ENCODE results near the gene CCSER1.
"Not testable (repeated sequence)": the region's sequence is repeated elsewhere in the genome, so short reads cannot be mapped to it uniquely, and the experiment has no call there.

Gene CCSER1

DNA sequence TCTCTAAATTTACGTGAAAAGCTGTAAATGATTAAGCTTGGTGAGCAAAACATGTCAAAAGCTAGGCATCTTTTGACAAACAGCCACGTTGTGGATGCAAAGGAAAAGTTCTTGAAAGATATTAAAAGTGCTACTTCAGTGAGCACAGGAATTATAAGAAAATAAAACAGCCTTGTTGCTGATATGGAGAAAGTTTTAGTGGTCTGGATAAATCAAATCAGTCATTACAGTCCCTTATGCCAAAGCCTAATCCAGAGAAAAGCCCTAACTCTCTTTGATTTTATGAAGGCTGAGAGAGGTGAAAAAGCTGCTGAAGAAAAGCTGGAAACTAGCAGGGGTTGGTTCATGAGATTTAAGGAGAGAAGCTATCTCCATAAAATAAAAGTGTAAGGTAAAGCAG lies 487.2 kb downstream of the CCSER1 start:
- in situ Hi-C loops (cut with MboI; ENCODE audit: low sequenced_read_pairs): no loop called here
- no peaks in the 10 kb centered on the region for H3K4me1 ChIP-seq

DNA sequence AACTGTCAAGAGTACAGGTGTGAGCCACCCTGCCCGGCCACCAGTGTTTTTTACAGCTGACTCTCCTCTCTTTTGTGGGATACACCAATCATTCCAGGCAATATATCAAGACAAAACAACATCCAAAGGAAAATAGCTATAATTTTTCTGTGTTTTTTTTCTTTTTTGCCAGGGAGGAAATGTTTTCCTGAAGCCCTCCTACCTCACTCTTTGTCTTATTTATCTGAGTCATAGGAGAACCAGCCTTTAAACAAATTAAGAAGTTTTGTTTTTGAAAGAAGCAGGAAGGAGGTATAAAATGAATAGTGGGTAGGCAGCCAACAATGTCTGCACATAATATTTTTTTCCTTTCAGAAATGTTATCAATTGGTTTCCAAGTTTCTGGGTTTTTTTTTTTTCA lies 493.9 kb downstream of the CCSER1 start:
- Histone ChIP-seq H3K36me3 (replicated peaks) (no peaks in the 10 kb centered on the region), H3K4me3 (no peak overlapping the region), H3K27me3 (ENCODE audit: low read depth) (no peaks in the 10 kb centered on the region), H3K9me3 (no peaks in the 10 kb centered on the region), H3K4me1 (no peaks in the 10 kb centered on the region)
- in situ Hi-C loops (cut with MboI; ENCODE audit: low sequenced_read_pairs): no loop called here
- no peak for DNase-seq (ENCODE audit: low spot score in 2 of 2)

More for the DNA sequence above, 487.2 kb downstream of the CCSER1 start:
- no peak overlapping the region for H3K4me3 ChIP-seq
- no peaks in the 10 kb centered on the region for H3K36me3 ChIP-seq (replicated peaks)
- no peak for DNase-seq (ENCODE audit: low spot score in 2 of 2)
- H3K27me3 ChIP-seq (ENCODE audit: low read depth): no peaks in the 10 kb centered on the region
- H3K9me3 ChIP-seq: no peaks in the 10 kb centered on the region

DNA sequence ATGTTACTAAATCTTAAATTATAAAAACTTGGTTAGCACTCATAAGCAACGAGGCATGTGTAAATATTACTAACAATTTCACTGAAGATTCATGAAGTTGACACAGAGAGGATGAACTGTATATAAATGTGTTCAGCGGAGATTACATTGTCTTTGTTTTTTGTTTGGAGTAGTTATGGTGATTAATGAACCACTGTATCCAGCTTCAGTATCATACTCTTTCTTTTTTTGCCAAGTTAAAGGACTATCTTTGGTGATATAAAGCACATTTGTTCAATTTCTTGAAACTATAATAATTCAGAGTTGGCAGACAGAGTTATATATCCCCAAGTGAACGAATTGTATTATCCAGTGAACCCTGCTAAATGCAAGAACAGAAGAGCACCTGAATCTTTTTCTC lies 497.6 kb downstream of the CCSER1 start:
- H3K4me1 ChIP-seq: no peaks in the 10 kb centered on the region
- no peaks in the 10 kb centered on the region for H3K9me3 ChIP-seq
- H3K4me3 ChIP-seq: no peak overlapping the region
- in situ Hi-C loops (cut with MboI; ENCODE audit: low sequenced_read_pairs): no loop called here
- no peak for DNase-seq (ENCODE audit: low spot score in 2 of 2)
- H3K36me3 ChIP-seq (replicated peaks): no peaks in the 10 kb centered on the region
- no peaks in the 10 kb centered on the region for H3K27me3 ChIP-seq (ENCODE audit: low read depth)

DNA sequence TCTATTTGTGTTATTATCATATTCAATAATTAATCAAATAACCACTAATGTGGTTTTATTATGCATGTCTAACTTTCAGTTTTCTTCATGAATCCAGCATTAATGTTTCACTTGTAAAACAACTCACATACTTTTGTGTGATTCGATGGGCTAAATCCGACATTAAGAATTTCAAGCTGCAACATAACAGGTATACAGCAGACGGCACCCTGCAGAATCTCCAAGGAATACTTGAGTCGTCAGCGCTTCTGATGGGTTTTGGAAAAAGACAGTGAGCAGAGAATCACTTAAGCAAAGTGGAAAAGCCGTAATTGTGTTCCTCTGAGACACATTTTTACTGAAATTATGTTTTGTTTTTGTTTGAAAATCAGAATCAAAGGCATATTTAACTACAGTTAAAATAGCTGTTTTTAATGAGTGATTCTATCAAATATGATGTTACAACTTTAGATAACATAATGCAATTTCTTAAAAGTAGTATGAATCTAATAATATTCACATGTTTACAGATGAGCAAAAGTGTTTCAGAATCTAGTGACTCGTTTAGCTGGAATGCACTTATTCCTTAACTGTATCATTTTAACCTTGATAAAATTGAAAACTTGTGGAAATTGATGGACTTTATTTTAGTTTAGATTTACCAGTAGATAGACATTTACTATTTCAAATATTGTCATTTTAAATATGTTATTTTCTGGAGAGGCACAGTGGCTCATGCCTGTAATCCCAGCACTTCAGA lies 514.8 kb downstream of the CCSER1 start:
- Histone ChIP-seq H3K4me1 (no peaks in the 10 kb centered on the region), H3K27me3 (ENCODE audit: low read depth) (no peaks in the 10 kb centered on the region), H3K36me3 (replicated peaks) (no peaks in the 10 kb centered on the region), H3K9me3 (no peaks in the 10 kb centered on the region), H3K4me3 (no peak overlapping the region)
- in situ Hi-C loops (cut with MboI; ENCODE audit: low sequenced_read_pairs): no loop called here
- no peak for DNase-seq (ENCODE audit: low spot score in 2 of 2)

GRCh38 chr4:90643156-90643555 lies 516.0 kb downstream of the CCSER1 start:
- H3K27me3 ChIP-seq (ENCODE audit: low read depth): no peaks in the 10 kb centered on the region
- no peak overlapping the region for H3K4me3 ChIP-seq
- no peak for DNase-seq (ENCODE audit: low spot score in 2 of 2)
- no peaks in the 10 kb centered on the region for H3K36me3 ChIP-seq (replicated peaks)
- no peaks in the 10 kb centered on the region for H3K9me3 ChIP-seq
- H3K4me1 ChIP-seq: no peaks in the 10 kb centered on the region
- in situ Hi-C loops (cut with MboI; ENCODE audit: low sequenced_read_pairs): no loop called here

DNA sequence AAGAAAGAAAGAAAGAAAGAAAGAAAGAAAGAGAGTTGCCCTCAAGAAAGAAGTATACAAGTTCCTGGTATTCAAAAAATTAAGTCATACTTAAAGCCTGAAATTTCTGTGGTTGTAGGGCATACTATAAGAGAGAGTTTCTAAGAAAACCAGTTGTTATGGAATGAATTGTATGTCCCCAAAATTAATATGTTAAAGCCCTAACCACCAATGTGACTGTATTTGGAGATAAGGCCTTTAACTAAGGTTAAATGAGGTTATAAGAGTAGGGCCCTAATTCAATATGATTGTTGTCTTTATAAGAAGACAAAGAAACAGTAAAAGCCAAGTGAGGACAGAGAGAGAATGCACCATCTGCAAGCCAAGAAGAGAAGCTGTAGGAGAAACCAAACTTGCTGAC lies 521.1 kb downstream of the CCSER1 start:
- no peaks in the 10 kb centered on the region for H3K27me3 ChIP-seq (ENCODE audit: low read depth)
- no peak for DNase-seq (ENCODE audit: low spot score in 2 of 2)
- no peaks in the 10 kb centered on the region for H3K9me3 ChIP-seq
- no peaks in the 10 kb centered on the region for H3K4me1 ChIP-seq
- H3K36me3 ChIP-seq (replicated peaks): no peaks in the 10 kb centered on the region
- H3K4me3 ChIP-seq: no peak overlapping the region
- in situ Hi-C loops (cut with MboI; ENCODE audit: low sequenced_read_pairs): no loop called here

DNA sequence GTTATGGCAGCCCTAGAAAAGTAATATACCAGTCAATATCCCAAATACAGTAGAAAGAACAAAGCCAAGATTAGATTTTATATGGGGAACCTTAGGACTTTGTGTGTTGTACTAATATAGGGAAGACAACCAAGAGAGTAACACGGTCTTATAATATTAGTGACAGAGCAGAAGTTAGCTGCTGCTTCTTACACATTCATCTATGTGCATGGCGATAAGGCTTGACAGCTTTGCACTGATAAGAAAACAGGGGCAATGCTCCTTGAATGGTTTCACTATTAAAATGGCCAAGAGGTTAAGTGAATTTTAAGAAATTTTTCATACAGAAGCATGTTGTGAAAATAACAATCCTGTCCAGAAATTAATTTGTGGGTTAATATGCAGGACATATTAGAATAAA lies 521.6 kb downstream of the CCSER1 start:
- in situ Hi-C loops (cut with MboI; ENCODE audit: low sequenced_read_pairs): no loop called here
- no peaks in the 10 kb centered on the region for H3K4me1 ChIP-seq
- no peak overlapping the region for H3K4me3 ChIP-seq
- H3K9me3 ChIP-seq: no peaks in the 10 kb centered on the region
- no peaks in the 10 kb centered on the region for H3K27me3 ChIP-seq (ENCODE audit: low read depth)
- DNase-seq (ENCODE audit: low spot score in 2 of 2): no peak
- no peaks in the 10 kb centered on the region for H3K36me3 ChIP-seq (replicated peaks)

GRCh38 chr4:90660672-90661071 lies 533.5 kb downstream of the CCSER1 start:
- Histone ChIP-seq H3K9me3 (no peaks in the 10 kb centered on the region), H3K4me3 (no peak overlapping the region), H3K4me1 (no peaks in the 10 kb centered on the region), H3K27me3 (ENCODE audit: low read depth) (no peaks in the 10 kb centered on the region), H3K36me3 (replicated peaks) (no peaks in the 10 kb centered on the region)
- DNase-seq (ENCODE audit: low spot score in 2 of 2): no peak
- in situ Hi-C loops (cut with MboI; ENCODE audit: low sequenced_read_pairs): no loop called here

DNA sequence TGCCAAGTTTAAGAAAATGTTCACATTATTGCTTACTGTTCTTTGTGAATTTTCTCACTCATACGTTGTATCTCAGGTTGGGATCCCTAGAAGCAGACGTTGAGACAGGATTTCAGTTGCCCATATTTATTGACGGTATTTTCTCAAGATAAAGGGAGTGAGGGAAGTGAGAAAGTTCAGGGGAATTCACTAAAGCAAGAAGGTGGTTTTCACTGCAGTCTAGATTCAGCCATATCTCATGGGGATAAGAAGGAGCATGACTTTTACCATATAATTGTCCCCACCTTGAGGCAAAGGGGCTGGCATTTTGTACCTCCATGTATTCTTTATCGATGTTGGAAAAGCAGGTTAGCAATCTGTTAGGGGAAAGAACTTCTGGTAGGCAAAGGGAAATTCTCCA lies 543.0 kb downstream of the CCSER1 start:
- Histone ChIP-seq H3K4me3 (no peak overlapping the region), H3K27me3 (ENCODE audit: low read depth) (no peaks in the 10 kb centered on the region), H3K9me3 (no peaks in the 10 kb centered on the region), H3K36me3 (replicated peaks) (no peaks in the 10 kb centered on the region), H3K4me1 (no peaks in the 10 kb centered on the region)
- no peak for DNase-seq (ENCODE audit: low spot score in 2 of 2)
- in situ Hi-C loops (cut with MboI; ENCODE audit: low sequenced_read_pairs): no loop called here

- Histone ChIP-seq H3K4me1 (no peaks in the 10 kb centered on the region), H3K4me3 (no peak overlapping the region), H3K36me3 (replicated peaks) (no peaks in the 10 kb centered on the region), H3K9me3 (no peaks in the 10 kb centered on the region), H3K27me3 (ENCODE audit: low read depth) (no peaks in the 10 kb centered on the region)
- in situ Hi-C loops (cut with MboI; ENCODE audit: low sequenced_read_pairs): no loop called here
- DNase-seq (ENCODE audit: low spot score in 2 of 2): no peak
These were observed 562.5 kb downstream of the CCSER1 start for GRCh38 chr4:90689739-90690138.

- no peaks in the 10 kb centered on the region for H3K9me3 ChIP-seq
- H3K4me3 ChIP-seq: no peak overlapping the region
- H3K36me3 ChIP-seq (replicated peaks): no peaks in the 10 kb centered on the region
- H3K4me1 ChIP-seq: no peaks in the 10 kb centered on the region
- no peak for DNase-seq (ENCODE audit: low spot score in 2 of 2)
- in situ Hi-C loops (cut with MboI; ENCODE audit: low sequenced_read_pairs): no loop called here
- H3K27me3 ChIP-seq (ENCODE audit: low read depth): no peaks in the 10 kb centered on the region
These were observed 568.2 kb downstream of the CCSER1 start for GRCh38 chr4:90695411-90695810.

DNA sequence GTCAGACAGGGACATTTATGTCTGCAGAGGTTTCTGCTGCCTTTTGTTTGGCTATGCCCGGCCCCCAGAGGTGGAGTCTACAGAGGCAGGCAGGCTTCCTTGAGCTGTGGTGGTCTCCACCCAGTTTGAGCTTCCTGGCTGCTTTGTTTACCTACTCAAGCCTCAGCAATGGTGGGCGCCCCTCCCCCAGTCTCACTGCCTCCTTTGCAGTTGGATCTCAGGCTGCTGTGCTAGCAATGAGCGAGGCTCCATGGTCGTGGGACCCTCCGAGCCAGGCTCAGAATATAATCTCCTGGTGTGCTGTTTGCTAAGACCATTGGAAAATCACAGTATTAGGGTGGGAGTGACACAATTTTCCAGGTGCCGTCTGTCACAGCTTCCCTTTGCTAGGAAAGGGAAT lies 578.3 kb downstream of the CCSER1 start:
- H3K27me3 ChIP-seq (ENCODE audit: low read depth); H3K9me3 ChIP-seq; H3K36me3 ChIP-seq (replicated peaks); in situ Hi-C loops (cut with MboI; ENCODE audit: low sequenced_read_pairs); H3K4me1 ChIP-seq; H3K4me3 ChIP-seq; DNase-seq (ENCODE audit: low spot score in 2 of 2): not testable (repeated sequence)

- H3K27me3 ChIP-seq (ENCODE audit: low read depth): no peaks in the 10 kb centered on the region
- H3K4me3 ChIP-seq: no peak overlapping the region
- in situ Hi-C loops (cut with MboI; ENCODE audit: low sequenced_read_pairs): no loop called here
- no peaks in the 10 kb centered on the region for H3K4me1 ChIP-seq
- no peaks in the 10 kb centered on the region for H3K9me3 ChIP-seq
- no peaks in the 10 kb centered on the region for H3K36me3 ChIP-seq (replicated peaks)
- no peak for DNase-seq (ENCODE audit: low spot score in 2 of 2)
These were observed 588.0 kb downstream of the CCSER1 start for GRCh38 chr4:90715242-90715641.

- Histone ChIP-seq H3K4me3 (no peak overlapping the region), H3K4me1 (peaks cover 16% of the 10 kb centered on the region), H3K27me3 (ENCODE audit: low read depth) (no peaks in the 10 kb centered on the region), H3K36me3 (replicated peaks) (no peaks in the 10 kb centered on the region), H3K9me3 (no peaks in the 10 kb centered on the region)
- in situ Hi-C loops (cut with MboI; ENCODE audit: low sequenced_read_pairs): no loop called here
- DNase-seq (ENCODE audit: low spot score in 2 of 2): no peak
These were observed 591.7 kb downstream of the CCSER1 start for GRCh38 chr4:90718931-90719330.

DNA sequence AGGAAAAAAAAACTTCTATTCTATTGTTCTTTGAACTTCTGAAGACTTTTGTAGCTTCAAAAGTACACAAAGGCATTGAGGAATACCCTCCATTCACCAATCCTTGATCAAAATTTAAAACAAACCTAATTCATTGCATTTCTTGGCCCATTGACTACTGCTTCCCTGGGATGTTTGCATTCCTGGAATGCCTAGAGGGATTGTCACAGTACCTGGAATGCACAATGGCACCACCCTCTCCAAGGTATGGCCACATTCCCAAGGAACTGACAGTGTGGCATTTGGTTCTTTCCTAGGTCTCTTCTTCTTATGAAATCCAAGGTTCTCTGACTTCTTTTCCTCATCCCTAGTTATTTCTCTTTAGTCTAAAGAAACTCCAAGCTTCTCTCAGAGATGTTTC lies 600.7 kb downstream of the CCSER1 start:
- peaks cover 11% of the 10 kb centered on the region for H3K4me1 ChIP-seq
- no peaks in the 10 kb centered on the region for H3K36me3 ChIP-seq (replicated peaks)
- H3K9me3 ChIP-seq: no peaks in the 10 kb centered on the region
- H3K27me3 ChIP-seq (ENCODE audit: low read depth): no peaks in the 10 kb centered on the region
- peak; percentile 14 to 25 for DNase-seq (ENCODE audit: low spot score in 2 of 2)
- in situ Hi-C loops (cut with MboI; ENCODE audit: low sequenced_read_pairs): no loop called here
- H3K4me3 ChIP-seq: no peak overlapping the region
